Liver (tissue), 3 donors: ENCODE measurements around the gene DPF3.

ENCODE experiments used
- FOXA1 ChIP-seq: IDR thresholded peaks from 2 replicates; pipeline ENCODE4 v1.6.1; 2016; ENCODE audit warnings: antibody characterized with exemption
- GABPA ChIP-seq, 2 donors: IDR thresholded peaks in 1 of 2; conservative IDR thresholded peaks in 1 of 2; 2 replicates each; pipeline ENCODE4 v1.6.1; 2016; ENCODE audit warnings: antibody characterized with exemption in 2 of 2, mild to moderate bottlenecking in 1 of 2, moderate library complexity in 1 of 2
- JUND ChIP-seq, 2 donors: IDR thresholded peaks; 2 replicates each; pipeline ENCODE4 v1.6.1; 2016; ENCODE audit warnings: antibody characterized with exemption in 2 of 2
- RAD21 ChIP-seq, 2 donors: IDR thresholded peaks; 2 replicates each; pipeline ENCODE4 v1.6.1; 2016; ENCODE audit warnings: antibody characterized with exemption in 2 of 2, mild to moderate bottlenecking in 2 of 2
- RXRA ChIP-seq, 2 donors: IDR thresholded peaks; 2 replicates each; pipeline ENCODE4 v1.6.1; 2017 to 2018; ENCODE audit warnings: antibody characterized with exemption in 2 of 2, mild to moderate bottlenecking in 1 of 2
- SP1 ChIP-seq: IDR thresholded peaks from 2 replicates; pipeline ENCODE4 v1.6.1; 2018; ENCODE audit warnings: antibody characterized with exemption, mild to moderate bottlenecking
- TAF1 ChIP-seq: conservative IDR thresholded peaks from 2 replicates; pipeline ENCODE4 v1.6.1; 2016; ENCODE audit warnings: antibody characterized with exemption, mild to moderate bottlenecking
- YY1 ChIP-seq: IDR thresholded peaks from 2 replicates; pipeline ENCODE4 v1.6.1; 2016; ENCODE audit warnings: antibody characterized with exemption, mild to moderate bottlenecking
- TF ChIP-seq, protein P1 (sequence below): IDR thresholded peaks from 2 replicates; pipeline ENCODE4 v1.6.1; 2016; ENCODE audit warnings: antibody characterized with exemption
- TF ChIP-seq, protein P2 (sequence below): fragments of 150-350 bp; IDR thresholded peaks from 2 replicates; pipeline ENCODE4 v1.5.1; 2017; ENCODE audit warnings: improper control_type of control experiment, low read depth, low read length; ENCODE audit not compliant: missing input control
- TF ChIP-seq, protein P3 (sequence below): IDR thresholded peaks from 2 replicates; pipeline ENCODE4 v1.6.1; 2016; ENCODE audit warnings: antibody characterized with exemption
- donor health status: healthy.
- donor health status: healthy.

DNA sequence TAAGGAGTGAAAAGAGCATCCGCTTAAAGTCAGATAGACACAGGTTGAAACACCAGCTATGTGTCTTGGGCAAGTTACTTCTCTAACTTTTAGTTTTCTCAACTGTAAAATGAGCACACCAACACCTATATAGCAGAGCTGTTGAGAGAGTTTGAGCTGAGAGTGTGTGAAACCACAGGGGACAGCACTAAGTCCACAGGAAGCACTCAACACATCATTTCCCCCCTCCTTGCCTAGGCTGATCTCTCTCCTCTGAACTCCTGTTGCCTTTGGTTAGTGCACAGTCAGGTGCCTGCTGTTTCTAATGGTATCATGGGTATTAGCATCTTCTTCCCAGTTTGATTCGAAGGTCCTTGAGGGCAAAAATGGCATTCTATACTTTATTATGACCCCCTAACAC lies 176.7 kb downstream of the DPF3 start:
- TF ChIP-seq, protein P1, sequence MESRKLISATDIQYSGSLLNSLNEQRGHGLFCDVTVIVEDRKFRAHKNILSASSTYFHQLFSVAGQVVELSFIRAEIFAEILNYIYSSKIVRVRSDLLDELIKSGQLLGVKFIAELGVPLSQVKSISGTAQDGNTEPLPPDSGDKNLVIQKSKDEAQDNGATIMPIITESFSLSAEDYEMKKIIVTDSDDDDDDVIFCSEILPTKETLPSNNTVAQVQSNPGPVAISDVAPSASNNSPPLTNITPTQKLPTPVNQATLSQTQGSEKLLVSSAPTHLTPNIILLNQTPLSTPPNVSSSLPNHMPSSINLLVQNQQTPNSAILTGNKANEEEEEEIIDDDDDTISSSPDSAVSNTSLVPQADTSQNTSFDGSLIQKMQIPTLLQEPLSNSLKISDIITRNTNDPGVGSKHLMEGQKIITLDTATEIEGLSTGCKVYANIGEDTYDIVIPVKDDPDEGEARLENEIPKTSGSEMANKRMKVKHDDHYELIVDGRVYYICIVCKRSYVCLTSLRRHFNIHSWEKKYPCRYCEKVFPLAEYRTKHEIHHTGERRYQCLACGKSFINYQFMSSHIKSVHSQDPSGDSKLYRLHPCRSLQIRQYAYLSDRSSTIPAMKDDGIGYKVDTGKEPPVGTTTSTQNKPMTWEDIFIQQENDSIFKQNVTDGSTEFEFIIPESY = no peak
- no peak for TF ChIP-seq JUND (IDR thresholded peaks at IDR 0.05)
- TF ChIP-seq, protein P2, sequence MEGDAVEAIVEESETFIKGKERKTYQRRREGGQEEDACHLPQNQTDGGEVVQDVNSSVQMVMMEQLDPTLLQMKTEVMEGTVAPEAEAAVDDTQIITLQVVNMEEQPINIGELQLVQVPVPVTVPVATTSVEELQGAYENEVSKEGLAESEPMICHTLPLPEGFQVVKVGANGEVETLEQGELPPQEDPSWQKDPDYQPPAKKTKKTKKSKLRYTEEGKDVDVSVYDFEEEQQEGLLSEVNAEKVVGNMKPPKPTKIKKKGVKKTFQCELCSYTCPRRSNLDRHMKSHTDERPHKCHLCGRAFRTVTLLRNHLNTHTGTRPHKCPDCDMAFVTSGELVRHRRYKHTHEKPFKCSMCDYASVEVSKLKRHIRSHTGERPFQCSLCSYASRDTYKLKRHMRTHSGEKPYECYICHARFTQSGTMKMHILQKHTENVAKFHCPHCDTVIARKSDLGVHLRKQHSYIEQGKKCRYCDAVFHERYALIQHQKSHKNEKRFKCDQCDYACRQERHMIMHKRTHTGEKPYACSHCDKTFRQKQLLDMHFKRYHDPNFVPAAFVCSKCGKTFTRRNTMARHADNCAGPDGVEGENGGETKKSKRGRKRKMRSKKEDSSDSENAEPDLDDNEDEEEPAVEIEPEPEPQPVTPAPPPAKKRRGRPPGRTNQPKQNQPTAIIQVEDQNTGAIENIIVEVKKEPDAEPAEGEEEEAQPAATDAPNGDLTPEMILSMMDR = no peak
- TF ChIP-seq, protein P3, sequence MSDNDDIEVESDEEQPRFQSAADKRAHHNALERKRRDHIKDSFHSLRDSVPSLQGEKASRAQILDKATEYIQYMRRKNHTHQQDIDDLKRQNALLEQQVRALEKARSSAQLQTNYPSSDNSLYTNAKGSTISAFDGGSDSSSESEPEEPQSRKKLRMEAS = no peak
- TF ChIP-seq RAD21 (IDR thresholded peaks at IDR 0.05) = no peak
- TF ChIP-seq YY1 = no peak
- TF ChIP-seq TAF1 = no peak
- no peak for TF ChIP-seq SP1
- no peak for TF ChIP-seq FOXA1
- TF ChIP-seq GABPA (IDR thresholded peaks at IDR 0.05 in 1 of 2, conservative IDR thresholded peaks at IDR 0.05 in 1 of 2) = no peak
- TF ChIP-seq RXRA (IDR thresholded peaks at IDR 0.05) = no peak
